ENCODE results near the gene TBC1D8.
A peak's percentile ranks its signal among the peaks of the same experiment; 100 is the strongest.

Gene TBC1D8

GRCh38 chr2:100991404-100991773 is 159.8 kb downstream of the TBC1D8 start:
- DNase-seq = no peak

GRCh38 chr2:100990650-100991403 is 160.4 kb downstream of the TBC1D8 start:
- DNase-seq = no peak

- no peak for DNase-seq
Measured at GRCh38 chr2:100990166-100990565, 161.0 kb downstream of the TBC1D8 start.

- no peak for DNase-seq
Measured at GRCh38 chr2:100989666-100990065, 161.5 kb downstream of the TBC1D8 start.

- no peak for DNase-seq
Measured at GRCh38 chr2:100988630-100989417, 162.4 kb downstream of the TBC1D8 start.

GRCh38 chr2:100987974-100988373 is 163.2 kb downstream of the TBC1D8 start:
- DNase-seq = no peak

- no peak for DNase-seq
Measured at GRCh38 chr2:100987536-100987935, 163.6 kb downstream of the TBC1D8 start.

GRCh38 chr2:100986157-100986556 is 165.0 kb downstream of the TBC1D8 start:
- no peak for DNase-seq

- peak; percentile 72 for DNase-seq
Measured at GRCh38 chr2:100984892-100985307, 166.3 kb downstream of the TBC1D8 start.

- no peak for DNase-seq
Measured at GRCh38 chr2:100983684-100984310, 167.4 kb downstream of the TBC1D8 start.

GRCh38 chr2:100983201-100983600 is 168.0 kb downstream of the TBC1D8 start:
- no peak for DNase-seq

- DNase-seq = no peak
Measured at GRCh38 chr2:100982431-100982861, 168.7 kb downstream of the TBC1D8 start.

- no peak for DNase-seq
Measured at GRCh38 chr2:100981011-100981410, 170.2 kb downstream of the TBC1D8 start.

- DNase-seq = no peak
Measured at GRCh38 chr2:100980046-100980445, 171.1 kb downstream of the TBC1D8 start.

GRCh38 chr2:100978582-100979191 is 172.5 kb downstream of the TBC1D8 start:
- DNase-seq = no peak

- no peak for DNase-seq
Measured at GRCh38 chr2:100977511-100977910, 173.7 kb downstream of the TBC1D8 start.

- no peak for DNase-seq
Measured at GRCh38 chr2:100976645-100977391, 174.4 kb downstream of the TBC1D8 start.

- DNase-seq = no peak
Measured at GRCh38 chr2:100976061-100976460, 175.1 kb downstream of the TBC1D8 start.

GRCh38 chr2:100975521-100975785 is 175.7 kb downstream of the TBC1D8 start:
- no peak for DNase-seq

- DNase-seq = no peak
Measured at GRCh38 chr2:100974712-100975520, 176.3 kb downstream of the TBC1D8 start.

- no peak for DNase-seq
Measured at GRCh38 chr2:100972452-100972851, 178.7 kb downstream of the TBC1D8 start.

GRCh38 chr2:100971221-100971620 is 180.0 kb downstream of the TBC1D8 start:
- DNase-seq = no peak

All from NCI-H345 (cell line).